Stomach smooth muscle (tissue), 2 donors: ENCODE measurements around the gene DUSP21.
"Not testable (repeated sequence)": the region's sequence is repeated elsewhere in the genome, so short reads cannot be mapped to it uniquely, and the experiment has no call there.

Experiments used
- H3K27ac ChIP-seq: one replicate; pipeline ENCODE4 v1.7.0; 2013; ENCODE audit warnings: mild to moderate bottlenecking, low read length, inconsistent platforms
- H3K27me3 ChIP-seq, 2 donors: one replicate each; pipeline ENCODE4 v1.7.0; 2013; ENCODE audit warnings: low read length in 2 of 2; ENCODE audit not compliant: insufficient read depth in 2 of 2, control insufficient read depth in 1 of 2
- H3K36me3 ChIP-seq, 2 donors: one replicate each; pipeline ENCODE4 v1.7.0; 2013; ENCODE audit warnings: low read length in 2 of 2; ENCODE audit not compliant: control insufficient read depth in 2 of 2, insufficient read depth in 2 of 2
- H3K4me1 ChIP-seq: one replicate; pipeline ENCODE4 v1.7.0; 2013; ENCODE audit warnings: low read length; ENCODE audit not compliant: control insufficient read depth, insufficient read depth
- H3K4me3 ChIP-seq, 2 donors: one replicate each; pipeline ENCODE4 v1.7.0; 2013; ENCODE audit warnings: low read length in 2 of 2
- H3K9ac ChIP-seq, 2 donors: one replicate each; pipeline ENCODE4 v1.7.0; 2013; ENCODE audit warnings: low read length in 2 of 2, mild to moderate bottlenecking in 1 of 2
- H3K9me3 ChIP-seq, 2 donors: one replicate each; pipeline ENCODE4 v1.7.0; 2013; ENCODE audit warnings: low read length in 2 of 2; ENCODE audit not compliant: control insufficient read depth in 2 of 2
- donor health status: healthy.
- donor health status: Pancreatic carcinoma.

DUSP21 gene

GRCh38 chrX:44843753-44844152 lies at the start of gene DUSP21:
TSS of gene DUSP21 (plus strand) at chrX:44844021. CDS start at chrX:44844133, 112 bp downstream.
- Histone ChIP-seq H3K36me3 (no peaks in the 10 kb centered on the region), H3K9me3 (no peaks in the 10 kb centered on the region), H3K27me3 (no peaks in the 10 kb centered on the region), H3K4me3 (no peak within 1 kb of the TSS), H3K27ac (no peak within 1 kb of the TSS), H3K4me1 (no peaks in the 10 kb centered on the region), H3K9ac (no peak within 1 kb of the TSS)

- no peak overlapping the region for H3K9ac ChIP-seq
- no peaks in the 10 kb centered on the region for H3K9me3 ChIP-seq
- H3K27ac ChIP-seq = no peak overlapping the region
- no peaks in the 10 kb centered on the region for H3K4me1 ChIP-seq
- H3K27me3 ChIP-seq = no peaks in the 10 kb centered on the region
- H3K36me3 ChIP-seq = no peaks in the 10 kb centered on the region
- no peak overlapping the region for H3K4me3 ChIP-seq
Measured at GRCh38 chrX:44795945-44796450, 47.8 kb upstream of the DUSP21 start.

GRCh38 chrX:44802613-44803012 lies 41.2 kb upstream of the DUSP21 start:
- Histone ChIP-seq H3K27me3 (no peaks in the 10 kb centered on the region), H3K27ac (no peak overlapping the region), H3K9ac (no peak overlapping the region), H3K36me3 (no peaks in the 10 kb centered on the region), H3K4me3 (no peak overlapping the region), H3K9me3 (no peaks in the 10 kb centered on the region), H3K4me1 (no peaks in the 10 kb centered on the region)

- Histone ChIP-seq H3K27me3 (peaks cover 0 to 4% of the 10 kb centered on the region in 2 donors), H3K36me3 (no peaks in the 10 kb centered on the region), H3K9me3 (no peaks in the 10 kb centered on the region), H3K27ac (no peak overlapping the region), H3K4me3 (no peak overlapping the region), H3K4me1 (no peaks in the 10 kb centered on the region), H3K9ac (no peak overlapping the region)
Measured at GRCh38 chrX:44815681-44816080, 28.1 kb upstream of the DUSP21 start.

- no peak overlapping the region for H3K27ac ChIP-seq
- H3K36me3 ChIP-seq = no peaks in the 10 kb centered on the region
- H3K4me3 ChIP-seq = no peak overlapping the region
- H3K9ac ChIP-seq = no peak overlapping the region
- H3K9me3 ChIP-seq = no peaks in the 10 kb centered on the region
- H3K27me3 ChIP-seq = peaks cover 0 to 4% of the 10 kb centered on the region in 2 donors
- H3K4me1 ChIP-seq = no peaks in the 10 kb centered on the region
Measured at GRCh38 chrX:44816367-44816766, 27.5 kb upstream of the DUSP21 start.

GRCh38 chrX:44817029-44817428 lies 26.8 kb upstream of the DUSP21 start:
- Histone ChIP-seq H3K36me3 (no peaks in the 10 kb centered on the region), H3K27ac (no peak overlapping the region), H3K9ac (no peak overlapping the region), H3K4me1 (no peaks in the 10 kb centered on the region), H3K9me3 (no peaks in the 10 kb centered on the region), H3K4me3 (no peak overlapping the region), H3K27me3 (peaks cover 0 to 4% of the 10 kb centered on the region in 2 donors)

- H3K4me3 ChIP-seq = no peak overlapping the region
Measured at GRCh38 chrX:44822601-44823000, 21.2 kb upstream of the DUSP21 start.

GRCh38 chrX:44823193-44823592 lies 20.6 kb upstream of the DUSP21 start:
- H3K36me3 ChIP-seq, H3K27ac ChIP-seq, H3K9ac ChIP-seq, H3K4me3 ChIP-seq, H3K9me3 ChIP-seq, H3K27me3 ChIP-seq, H3K4me1 ChIP-seq: not testable (repeated sequence)

More at GRCh38 chrX:44822601-44823000, 21.2 kb upstream of the DUSP21 start:
- Histone ChIP-seq H3K27ac (no peak overlapping the region), H3K36me3 (no peaks in the 10 kb centered on the region), H3K9ac (no peak overlapping the region), H3K9me3 (no peaks in the 10 kb centered on the region), H3K4me1 (no peaks in the 10 kb centered on the region), H3K27me3 (peaks cover 0 to 2% of the 10 kb centered on the region in 2 donors)

- Histone ChIP-seq H3K9me3 (no peaks in the 10 kb centered on the region), H3K9ac (no peak overlapping the region), H3K27ac (no peak overlapping the region), H3K4me3 (no peak overlapping the region), H3K36me3 (no peaks in the 10 kb centered on the region), H3K27me3 (no peaks in the 10 kb centered on the region), H3K4me1 (no peaks in the 10 kb centered on the region)
Measured at GRCh38 chrX:44828008-44828605, 15.7 kb upstream of the DUSP21 start.

GRCh38 chrX:44829832-44830231 lies 14.0 kb upstream of the DUSP21 start:
- H3K4me3 ChIP-seq = no peak overlapping the region
- H3K9ac ChIP-seq = no peak overlapping the region
- H3K9me3 ChIP-seq = no peaks in the 10 kb centered on the region
- H3K27ac ChIP-seq = no peak overlapping the region
- H3K4me1 ChIP-seq = no peaks in the 10 kb centered on the region
- H3K36me3 ChIP-seq = no peaks in the 10 kb centered on the region
- peaks cover 0 to 3% of the 10 kb centered on the region in 2 donors for H3K27me3 ChIP-seq

GRCh38 chrX:44842550-44843317 lies 1.1 kb upstream of the DUSP21 start:
- no peaks in the 10 kb centered on the region for H3K36me3 ChIP-seq

More at GRCh38 chrX:44842550-44843317, 1.1 kb upstream of the DUSP21 start:
- Histone ChIP-seq H3K27me3 (no peaks in the 10 kb centered on the region), H3K27ac (no peak overlapping the region), H3K9me3 (no peaks in the 10 kb centered on the region), H3K4me3 (no peak overlapping the region), H3K9ac (no peak overlapping the region), H3K4me1 (no peaks in the 10 kb centered on the region)
